GM12874 (cell line): Measurements from ENCODE around the gene LRRC4C.

Source experiments
- TF ChIP-seq, protein P1 (sequence below): IDR thresholded peaks from 2 replicates; pipeline ENCODE4 v1.5.1; 2011; ENCODE audit warnings: low read depth, mild to moderate bottlenecking, control low read depth, low read length, moderate library complexity; ENCODE audit not compliant: insufficient read depth

Gene LRRC4C

DNA sequence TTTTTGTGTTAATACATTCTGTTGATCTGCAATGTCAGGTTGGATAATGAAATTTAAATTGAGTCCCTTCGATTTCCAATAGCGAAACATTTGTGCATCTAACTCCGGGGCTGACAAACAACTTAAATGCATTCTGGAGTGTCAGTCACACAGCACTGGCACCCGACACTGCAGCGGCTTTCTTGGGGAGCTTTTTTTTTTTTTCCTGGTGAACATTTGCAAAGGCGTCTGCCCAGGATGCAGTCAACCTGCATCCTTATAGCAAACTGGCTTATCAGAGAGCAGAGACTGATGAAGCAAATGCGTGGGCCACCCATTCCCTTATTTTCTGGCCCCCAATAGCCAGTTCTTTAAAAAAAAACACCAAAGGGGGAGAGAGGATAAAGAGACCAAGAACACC is 1167.7 kb downstream of the LRRC4C start:
- TF ChIP-seq, protein P1, sequence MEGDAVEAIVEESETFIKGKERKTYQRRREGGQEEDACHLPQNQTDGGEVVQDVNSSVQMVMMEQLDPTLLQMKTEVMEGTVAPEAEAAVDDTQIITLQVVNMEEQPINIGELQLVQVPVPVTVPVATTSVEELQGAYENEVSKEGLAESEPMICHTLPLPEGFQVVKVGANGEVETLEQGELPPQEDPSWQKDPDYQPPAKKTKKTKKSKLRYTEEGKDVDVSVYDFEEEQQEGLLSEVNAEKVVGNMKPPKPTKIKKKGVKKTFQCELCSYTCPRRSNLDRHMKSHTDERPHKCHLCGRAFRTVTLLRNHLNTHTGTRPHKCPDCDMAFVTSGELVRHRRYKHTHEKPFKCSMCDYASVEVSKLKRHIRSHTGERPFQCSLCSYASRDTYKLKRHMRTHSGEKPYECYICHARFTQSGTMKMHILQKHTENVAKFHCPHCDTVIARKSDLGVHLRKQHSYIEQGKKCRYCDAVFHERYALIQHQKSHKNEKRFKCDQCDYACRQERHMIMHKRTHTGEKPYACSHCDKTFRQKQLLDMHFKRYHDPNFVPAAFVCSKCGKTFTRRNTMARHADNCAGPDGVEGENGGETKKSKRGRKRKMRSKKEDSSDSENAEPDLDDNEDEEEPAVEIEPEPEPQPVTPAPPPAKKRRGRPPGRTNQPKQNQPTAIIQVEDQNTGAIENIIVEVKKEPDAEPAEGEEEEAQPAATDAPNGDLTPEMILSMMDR, result no peak

DNA sequence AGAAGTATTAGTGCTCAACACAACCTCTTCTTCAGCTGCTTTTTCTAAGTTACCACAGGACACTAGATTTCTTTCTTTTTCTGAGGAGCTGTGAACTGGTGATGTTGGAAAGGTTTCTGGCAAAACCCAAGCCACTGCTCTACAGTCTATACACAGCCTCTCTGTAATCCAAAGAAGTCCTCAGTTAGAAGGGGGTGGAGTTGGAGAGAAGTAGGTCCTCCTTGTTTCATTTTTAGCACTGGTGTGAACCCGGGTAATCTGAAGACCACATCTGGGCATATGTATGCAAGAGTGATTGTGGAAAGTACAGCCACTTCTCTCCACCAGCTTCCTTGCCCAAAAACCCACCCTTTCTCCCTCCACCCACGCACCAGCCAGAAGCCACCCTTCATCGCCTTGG is 1168.1 kb downstream of the LRRC4C start:
- TF ChIP-seq, protein P1, result no peak

DNA sequence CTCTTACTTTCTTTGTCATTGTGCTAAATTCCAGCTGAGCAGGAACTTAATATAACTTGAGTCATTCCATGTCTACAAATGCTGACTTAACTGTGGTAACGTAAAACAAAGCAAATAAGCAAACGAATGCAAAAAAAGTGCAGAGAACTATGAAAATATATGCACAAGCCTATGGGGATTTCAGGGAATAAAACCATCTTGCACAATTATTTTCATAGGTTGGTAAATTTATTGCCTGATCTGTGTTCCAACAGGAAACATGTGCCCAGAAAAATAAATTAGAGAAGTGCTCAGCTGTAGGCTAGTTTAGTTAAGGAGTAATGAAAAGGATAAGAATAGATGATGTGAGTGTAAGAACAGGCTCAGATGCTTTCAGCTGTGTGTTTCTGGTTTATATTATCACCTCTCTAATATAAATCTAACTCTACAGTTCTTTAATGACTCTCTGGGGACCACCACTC is 1169.3 kb downstream of the LRRC4C start:
- TF ChIP-seq, protein P1, result no peak

DNA sequence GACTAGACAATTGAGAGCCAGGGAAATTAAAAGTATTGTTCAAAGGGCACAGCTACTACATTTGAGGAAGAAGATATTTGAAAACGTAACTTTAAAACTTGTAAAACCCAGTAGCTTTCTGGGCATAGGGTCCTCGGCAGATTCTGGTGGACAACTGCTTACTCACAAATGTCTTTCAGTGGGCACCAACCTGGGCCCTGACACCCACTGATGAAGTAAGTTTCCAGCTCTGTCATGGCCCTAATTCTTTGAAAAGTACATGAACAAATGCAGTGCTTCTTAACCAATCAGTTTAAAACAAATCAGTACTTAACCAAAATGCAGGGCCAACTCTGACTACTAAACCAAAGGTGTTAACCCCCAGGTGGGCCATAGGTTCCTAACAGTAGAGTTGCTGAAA is 1170.1 kb downstream of the LRRC4C start:
- TF ChIP-seq, protein P1, result no peak

DNA sequence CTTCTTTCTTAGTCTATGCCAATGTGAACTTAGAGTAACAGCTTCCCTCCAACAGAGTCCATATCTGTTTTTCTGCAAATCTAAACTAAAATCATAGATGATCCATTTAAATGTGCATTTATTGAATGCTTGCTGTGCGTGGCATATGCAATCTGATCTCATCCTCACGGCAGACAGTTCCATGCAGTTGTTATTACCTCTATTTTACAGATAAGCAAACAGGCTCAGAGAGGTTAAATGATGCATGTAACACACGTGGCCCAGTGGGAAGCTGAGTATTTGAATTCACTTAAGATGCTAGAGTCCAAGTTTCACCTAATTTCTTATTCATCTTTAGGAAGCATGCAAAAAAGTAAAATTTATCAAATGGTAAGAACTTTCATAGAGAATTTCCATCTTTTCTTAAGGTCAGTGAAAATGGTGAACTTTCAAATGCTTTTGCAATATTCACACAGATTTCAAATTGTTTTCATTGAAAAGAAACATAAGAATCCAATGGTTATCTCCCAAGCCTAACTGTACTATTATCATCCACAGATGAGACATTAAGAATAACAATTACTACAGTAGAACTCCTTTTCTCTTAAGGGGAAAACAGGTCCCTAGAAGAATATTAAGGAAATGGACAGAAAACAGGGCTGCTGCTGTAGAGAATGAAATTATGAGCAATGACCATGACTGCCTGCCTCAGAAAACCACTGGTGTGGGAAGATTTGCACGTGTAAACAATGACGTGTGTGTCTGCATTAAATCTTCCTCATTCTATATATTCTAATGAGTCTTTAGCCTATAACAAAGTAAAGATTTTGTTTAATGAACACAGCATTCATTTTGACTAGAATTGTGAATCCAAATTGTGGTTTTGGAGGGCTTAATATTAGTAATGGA is 1171.3 kb downstream of the LRRC4C start:
- TF ChIP-seq, protein P1, result no peak

DNA sequence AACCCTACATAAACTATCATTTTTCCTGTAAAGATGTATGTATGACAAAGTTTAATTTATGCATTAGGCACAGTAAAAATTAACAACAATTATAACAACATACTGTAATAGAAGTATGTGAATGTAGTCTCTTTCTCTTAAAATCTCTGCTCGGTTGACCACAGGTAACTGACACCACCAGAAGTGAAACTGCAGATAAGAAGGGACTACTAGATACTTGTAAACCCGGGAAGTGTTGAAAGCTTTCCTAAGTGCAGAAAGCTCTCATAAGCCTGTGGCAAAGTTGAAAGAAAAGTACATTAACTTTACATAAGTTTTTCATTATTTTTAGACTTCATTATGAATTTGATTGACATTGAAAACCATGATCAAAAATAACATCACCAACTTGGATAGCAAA is 1173.3 kb downstream of the LRRC4C start:
- TF ChIP-seq, protein P1, result no peak

DNA sequence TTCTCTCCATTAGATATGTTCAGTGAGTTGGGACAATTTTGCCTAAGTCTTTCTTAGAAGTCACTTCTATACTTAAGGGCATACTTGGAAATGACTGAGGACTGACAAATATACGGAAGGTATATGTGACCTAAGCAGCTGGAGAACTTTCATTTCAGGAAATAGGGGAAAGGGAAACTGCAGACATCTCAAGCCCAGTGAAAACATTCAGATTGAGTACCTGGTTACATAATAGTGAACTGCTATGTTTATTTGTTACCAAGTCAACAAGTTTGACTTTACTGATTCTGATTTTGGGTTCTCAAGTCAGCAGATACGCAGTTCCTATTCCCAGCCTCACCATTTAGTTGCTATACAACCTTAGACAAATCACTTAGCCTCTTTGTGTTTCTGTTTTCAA is 1173.9 kb downstream of the LRRC4C start:
- TF ChIP-seq, protein P1, result no peak
